HEK293 (cell line): ENCODE measurements around the gene BCDIN3D.

ENCODE experiments used
- CTCF ChIP-seq: fragments of 450-650 bp; formaldehyde crosslinking; IDR thresholded peaks from 2 replicates; pipeline ENCODE4 v1.5.1; 2016; ENCODE audit warnings: missing biosample characterization, missing genetic modification characterization
- GLI2 ChIP-seq: fragments of 450-650 bp; formaldehyde crosslinking; IDR thresholded peaks from 2 replicates; pipeline ENCODE4; 2017; ENCODE audit warnings: missing biosample characterization, missing genetic modification characterization, low read depth, borderline replicate concordance
- HOXC10 ChIP-seq: sonication (generic); formaldehyde crosslinking; IDR thresholded peaks from 2 replicates; pipeline ENCODE4 v1.8.1; 2023; ENCODE audit warnings: mild to moderate bottlenecking, missing genetic modification reagents
- INSM2 ChIP-seq: fragments of 450-650 bp; formaldehyde crosslinking; IDR thresholded peaks from 2 replicates; pipeline ENCODE4 v1.5.1; 2016; ENCODE audit warnings: missing biosample characterization, missing genetic modification characterization
- KLF10 ChIP-seq: fragments of 450-650 bp; IDR thresholded peaks from 2 replicates; pipeline ENCODE4 v1.5.1; 2018; ENCODE audit warnings: missing biosample characterization, mild to moderate bottlenecking, missing genetic modification characterization
- REST ChIP-seq: fragments of 450-650 bp; formaldehyde crosslinking; IDR thresholded peaks from 2 replicates; pipeline ENCODE4 v1.5.1; 2016; ENCODE audit warnings: missing biosample characterization, missing genetic modification characterization
- ZBTB21 ChIP-seq: fragments of 450-650 bp; formaldehyde crosslinking; IDR thresholded peaks from 2 replicates; pipeline ENCODE4 v1.5.1; 2017; ENCODE audit warnings: missing biosample characterization, missing genetic modification characterization
- ZBTB49 ChIP-seq: fragments of 450-650 bp; formaldehyde crosslinking; IDR thresholded peaks from 2 replicates; pipeline ENCODE4 v1.5.1; 2016; ENCODE audit warnings: missing biosample characterization, missing genetic modification characterization, low read depth
- ZNF138 ChIP-seq: fragments of 450-650 bp; formaldehyde crosslinking; IDR thresholded peaks from 2 replicates; pipeline ENCODE4 v1.5.1; 2016; ENCODE audit warnings: missing biosample characterization, missing genetic modification characterization, borderline replicate concordance
- ZNF155 ChIP-seq: fragments of 450-650 bp; formaldehyde crosslinking; IDR thresholded peaks from 2 replicates; pipeline ENCODE4 v1.5.1; 2016; ENCODE audit warnings: missing biosample characterization, missing genetic modification characterization
- ZNF175 ChIP-seq: fragments of 450-650 bp; formaldehyde crosslinking; IDR thresholded peaks from 2 replicates; pipeline ENCODE4 v1.5.1; 2016; ENCODE audit warnings: missing biosample characterization, missing genetic modification characterization
- ZNF529 ChIP-seq: fragments of 450-650 bp; formaldehyde crosslinking; IDR thresholded peaks from 2 replicates; pipeline ENCODE4 v1.5.1; 2017; ENCODE audit warnings: missing genetic modification characterization, missing biosample characterization; ENCODE audit not compliant: insufficient replicate concordance
- ZNF664 ChIP-seq: fragments of 450-650 bp; formaldehyde crosslinking; IDR thresholded peaks from 2 replicates; pipeline ENCODE4 v1.5.1; 2016; ENCODE audit warnings: missing biosample characterization, missing genetic modification characterization
- ZNF701 ChIP-seq: fragments of 450-650 bp; formaldehyde crosslinking; IDR thresholded peaks from 2 replicates; pipeline ENCODE4 v1.5.1; 2016; ENCODE audit warnings: missing biosample characterization, missing genetic modification characterization
- ZSCAN16 ChIP-seq: fragments of 450-650 bp; formaldehyde crosslinking; IDR thresholded peaks from 2 replicates; pipeline ENCODE4 v1.5.1; 2016; ENCODE audit warnings: missing biosample characterization, missing genetic modification characterization
- TF ChIP-seq, protein P1 (sequence below): IDR thresholded peaks from 2 replicates; pipeline ENCODE4 v1.6.1; 2011; ENCODE audit warnings: mild to moderate bottlenecking, low read depth, low read length, borderline replicate concordance
- TF ChIP-seq, protein P2 (sequence below): fragments of 450-650 bp; formaldehyde crosslinking; IDR thresholded peaks from 2 replicates; pipeline ENCODE4 v1.5.1; 2016; ENCODE audit warnings: missing biosample characterization, missing genetic modification characterization
- TF ChIP-seq, protein P3 (sequence below): fragments of 450-650 bp; IDR thresholded peaks from 2 replicates; pipeline ENCODE4 v1.5.1; 2018; ENCODE audit warnings: missing biosample characterization, missing genetic modification characterization
- TF ChIP-seq, protein P4 (sequence below): fragments of 450-650 bp; formaldehyde crosslinking; IDR thresholded peaks from 2 replicates; pipeline ENCODE4 v1.5.1; 2017; ENCODE audit warnings: missing biosample characterization, missing genetic modification characterization
- TF ChIP-seq, protein P5 (sequence below): fragments of 450-650 bp; formaldehyde crosslinking; IDR thresholded peaks from 2 replicates; pipeline ENCODE4 v1.5.1; 2016; ENCODE audit warnings: missing biosample characterization, missing genetic modification characterization

BCDIN3D gene

GRCh38 chr12:49828133-49829091 is 14.5 kb downstream of the BCDIN3D start, which contains the start of gene NCKAP5L (continued):
- TF ChIP-seq REST (no peak), HOXC10 (no peak), ZNF155 (tag by site-specific recombination) (no peak), ZNF701 (tag by site-specific recombination) (no peak), ZSCAN16 (tag by site-specific recombination) (peak; percentile 81; the same call in 1 of the 2 replicates), ZNF664 (tag by site-specific recombination) (no peak), ZBTB49 (no peak), GLI2 (no peak), KLF10 (peak; percentile 99), ZNF175 (tag by site-specific recombination) (no peak), ZBTB21 (no peak), CTCF (tag by site-specific recombination) (no peak), INSM2 (tag by site-specific recombination) (no peak), ZNF529 (tag by site-specific recombination) (no peak), ZNF138 (no peak)
- TF ChIP-seq, protein P1, sequence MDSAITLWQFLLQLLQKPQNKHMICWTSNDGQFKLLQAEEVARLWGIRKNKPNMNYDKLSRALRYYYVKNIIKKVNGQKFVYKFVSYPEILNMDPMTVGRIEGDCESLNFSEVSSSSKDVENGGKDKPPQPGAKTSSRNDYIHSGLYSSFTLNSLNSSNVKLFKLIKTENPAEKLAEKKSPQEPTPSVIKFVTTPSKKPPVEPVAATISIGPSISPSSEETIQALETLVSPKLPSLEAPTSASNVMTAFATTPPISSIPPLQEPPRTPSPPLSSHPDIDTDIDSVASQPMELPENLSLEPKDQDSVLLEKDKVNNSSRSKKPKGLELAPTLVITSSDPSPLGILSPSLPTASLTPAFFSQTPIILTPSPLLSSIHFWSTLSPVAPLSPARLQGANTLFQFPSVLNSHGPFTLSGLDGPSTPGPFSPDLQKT, result no peak
- TF ChIP-seq, protein P2, sequence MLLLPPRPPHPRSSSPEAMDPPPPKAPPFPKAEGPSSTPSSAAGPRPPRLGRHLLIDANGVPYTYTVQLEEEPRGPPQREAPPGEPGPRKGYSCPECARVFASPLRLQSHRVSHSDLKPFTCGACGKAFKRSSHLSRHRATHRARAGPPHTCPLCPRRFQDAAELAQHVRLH (tag by site-specific recombination), result no peak
- TF ChIP-seq, protein P3, sequence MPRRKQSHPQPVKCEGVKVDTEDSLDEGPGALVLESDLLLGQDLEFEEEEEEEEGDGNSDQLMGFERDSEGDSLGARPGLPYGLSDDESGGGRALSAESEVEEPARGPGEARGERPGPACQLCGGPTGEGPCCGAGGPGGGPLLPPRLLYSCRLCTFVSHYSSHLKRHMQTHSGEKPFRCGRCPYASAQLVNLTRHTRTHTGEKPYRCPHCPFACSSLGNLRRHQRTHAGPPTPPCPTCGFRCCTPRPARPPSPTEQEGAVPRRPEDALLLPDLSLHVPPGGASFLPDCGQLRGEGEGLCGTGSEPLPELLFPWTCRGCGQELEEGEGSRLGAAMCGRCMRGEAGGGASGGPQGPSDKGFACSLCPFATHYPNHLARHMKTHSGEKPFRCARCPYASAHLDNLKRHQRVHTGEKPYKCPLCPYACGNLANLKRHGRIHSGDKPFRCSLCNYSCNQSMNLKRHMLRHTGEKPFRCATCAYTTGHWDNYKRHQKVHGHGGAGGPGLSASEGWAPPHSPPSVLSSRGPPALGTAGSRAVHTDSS (tag by site-specific recombination), result no peak
- TF ChIP-seq, protein P4, sequence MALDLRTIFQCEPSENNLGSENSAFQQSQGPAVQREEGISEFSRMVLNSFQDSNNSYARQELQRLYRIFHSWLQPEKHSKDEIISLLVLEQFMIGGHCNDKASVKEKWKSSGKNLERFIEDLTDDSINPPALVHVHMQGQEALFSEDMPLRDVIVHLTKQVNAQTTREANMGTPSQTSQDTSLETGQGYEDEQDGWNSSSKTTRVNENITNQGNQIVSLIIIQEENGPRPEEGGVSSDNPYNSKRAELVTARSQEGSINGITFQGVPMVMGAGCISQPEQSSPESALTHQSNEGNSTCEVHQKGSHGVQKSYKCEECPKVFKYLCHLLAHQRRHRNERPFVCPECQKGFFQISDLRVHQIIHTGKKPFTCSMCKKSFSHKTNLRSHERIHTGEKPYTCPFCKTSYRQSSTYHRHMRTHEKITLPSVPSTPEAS (tag by site-specific recombination), result no peak
- TF ChIP-seq, protein P5, sequence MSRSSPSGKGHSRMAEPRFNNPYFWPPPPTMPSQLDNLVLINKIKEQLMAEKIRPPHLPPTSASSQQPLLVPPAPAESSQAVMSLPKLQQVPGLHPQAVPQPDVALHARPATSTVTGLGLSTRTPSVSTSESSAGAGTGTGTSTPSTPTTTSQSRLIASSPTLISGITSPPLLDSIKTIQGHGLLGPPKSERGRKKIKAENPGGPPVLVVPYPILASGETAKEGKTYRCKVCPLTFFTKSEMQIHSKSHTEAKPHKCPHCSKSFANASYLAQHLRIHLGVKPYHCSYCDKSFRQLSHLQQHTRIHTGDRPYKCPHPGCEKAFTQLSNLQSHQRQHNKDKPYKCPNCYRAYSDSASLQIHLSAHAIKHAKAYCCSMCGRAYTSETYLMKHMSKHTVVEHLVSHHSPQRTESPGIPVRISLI, result no peak
